Measurements from ENCODE around the gene HPGD. TPM values are rescaled to one million over a fixed set of nuclear protein-coding genes. Genes with fewer than 3 reads are reported as not detected.

The HPGD gene
- total RNA-seq, 6 donors from 2014 or later, result 39.8 to 181 (median 72.5) TPM

- 60 to 69% methylated on average over 1 of the region's 1 CpG for WGBS, 2 donors
- TF ChIP-seq POLR2AphosphoS5 (IDR thresholded peaks at IDR 0.05) (no peak), POLR2A (IDR thresholded peaks at IDR 0.05) (no peak), CTCF (IDR thresholded peaks at IDR 0.05) (no peak), EP300 (IDR thresholded peaks at IDR 0.05) (no peak)
- Histone ChIP-seq H3K27ac (no peak overlapping the region), H3K9me3 (peaks cover 0 to 3% (median 0%) of the 10 kb centered on the region in 4 donors), H3K4me1 (no peaks in the 10 kb centered on the region), H3K4me3 (no peak overlapping the region), H3K27me3 (no peaks in the 10 kb centered on the region), H3K36me3 (no peaks in the 10 kb centered on the region)
- ATAC-seq (ENCODE audit: low FRiP score in 2 of 2), result no peak
- DNase-seq, result no peak
These were observed 61.6 kb downstream of the HPGD start for GRCh38 chr4:174460684-174461083.

- 60 to 68% methylated on average over 6 of the region's 6 CpGs for WGBS, 2 donors
- Histone ChIP-seq H3K4me3 (no peak overlapping the region), H3K4me1 (no peaks in the 10 kb centered on the region), H3K9me3 (no peaks in the 10 kb centered on the region), H3K36me3 (no peaks in the 10 kb centered on the region), H3K27me3 (no peaks in the 10 kb centered on the region), H3K27ac (no peak overlapping the region)
- TF ChIP-seq CTCF (IDR thresholded peaks at IDR 0.05), result no peak
- no peak for TF ChIP-seq POLR2A (IDR thresholded peaks at IDR 0.05)
- TF ChIP-seq EP300 (IDR thresholded peaks at IDR 0.05), result no peak
- no peak for TF ChIP-seq POLR2AphosphoS5 (IDR thresholded peaks at IDR 0.05)
- DNase-seq (no peak), ATAC-seq (ENCODE audit: low FRiP score in 2 of 2) (no peak)
These were observed 64.8 kb downstream of the HPGD start for GRCh38 chr4:174457468-174457867.

- Histone ChIP-seq H3K4me3 (no peak overlapping the region), H3K36me3 (no peaks in the 10 kb centered on the region), H3K4me1 (no peaks in the 10 kb centered on the region), H3K27me3 (no peaks in the 10 kb centered on the region), H3K27ac (no peak overlapping the region), H3K9me3 (no peaks in the 10 kb centered on the region)
- ATAC-seq (ENCODE audit: low FRiP score in 2 of 2) (no peak), DNase-seq (no peak)
- 92 to 94% methylated on average over 6 of the region's 6 CpGs for WGBS, 2 donors
- TF ChIP-seq POLR2AphosphoS5 (IDR thresholded peaks at IDR 0.05) (no peak), CTCF (IDR thresholded peaks at IDR 0.05) (no peak), EP300 (IDR thresholded peaks at IDR 0.05) (no peak), POLR2A (IDR thresholded peaks at IDR 0.05) (no peak)
These were observed 67.3 kb downstream of the HPGD start for GRCh38 chr4:174454815-174455473.

- 64 to 72% methylated on average over 2 of the region's 2 CpGs for WGBS, 2 donors
These were observed 70.5 kb downstream of the HPGD start for GRCh38 chr4:174451718-174452296.

More at GRCh38 chr4:174451718-174452296, 70.5 kb downstream of the HPGD start:
- TF ChIP-seq POLR2AphosphoS5 (IDR thresholded peaks at IDR 0.05) (no peak), CTCF (IDR thresholded peaks at IDR 0.05) (no peak), POLR2A (IDR thresholded peaks at IDR 0.05) (no peak), EP300 (IDR thresholded peaks at IDR 0.05) (no peak)
- Histone ChIP-seq H3K36me3 (no peaks in the 10 kb centered on the region), H3K27ac (no peak overlapping the region), H3K27me3 (no peaks in the 10 kb centered on the region), H3K4me3 (no peak overlapping the region), H3K9me3 (no peaks in the 10 kb centered on the region), H3K4me1 (no peaks in the 10 kb centered on the region)
- ATAC-seq (ENCODE audit: low FRiP score in 2 of 2) (no peak), DNase-seq (no peak)
